HCT116 (cell line): ENCODE results near the gene SOBP. TPM values are rescaled to one million over a fixed set of nuclear protein-coding genes. Genes with fewer than 3 reads are reported as not detected.

Experiments
- ATAC-seq: fragments of 200-7000 bp; cut with Tn5 transposase; 2 replicates; pipeline ENCODE4 v1.9.1; 2020; ENCODE audit warnings: mild to moderate bottlenecking, moderate library complexity
- BruUV-seq: library from RNA; stranded (reverse); fragments of 400-500 nt; replicated peaks from 2 replicates; lab custom pipeline; 2021; lab: Mats Ljungman, UMichigan
- CTCF ChIA-PET: fragments of 300-600 bp; sonication (Branson Sonifier 250); formaldehyde crosslinking; loops from one replicate; lab custom pipeline; 2021; ENCODE audit warnings: antibody characterized with exemption; lab: Charles Lee
- POLR2A ChIA-PET: fragments of 300-600, 350-600 bp; sonication (Branson Sonifier 250); formaldehyde crosslinking; loops from one replicate; lab custom pipeline; 2021; ENCODE audit warnings: antibody characterized with exemption; lab: Charles Lee
- RAD21 ChIA-PET, 2 experiments: fragments of 300-600 bp; sonication (Branson Sonifier 250); formaldehyde crosslinking; loops; one replicate each; lab custom pipeline; 2023; ENCODE audit warnings: low total read pairs in 2 of 2; ENCODE audit not compliant: uncharacterized antibody in 2 of 2, unreplicated experiment in 2 of 2, low non-redundant PET in 1 of 2; lab: Charles Lee
- DNase-seq: peaks from one replicate; pipeline ENCODE4 v3.0.0-alpha.2; 2010; ENCODE audit warnings: low read depth, low spot score
- H2AFZ ChIP-seq: fragments of 200-600 bp; shearing (Covaris generic), sonication (generic); 2 replicates; pipeline ENCODE4 v1.6.1; 2017; ENCODE audit warnings: low read depth, mixed run types, mixed read lengths, antibody characterized with exemption, low read length; ENCODE audit not compliant: poor library complexity, severe bottlenecking
- H3K27ac ChIP-seq: 2 replicates; pipeline ENCODE4 v1.5.1; 2012; ENCODE audit warnings: low read depth, low read length
- H3K27me3 ChIP-seq: fragments of 200-600 bp; sonication (generic); 2 replicates; pipeline ENCODE4 v1.6.1; 2016; ENCODE audit warnings: mixed run types, low read length, mixed read lengths; ENCODE audit not compliant: insufficient read depth
- H3K36me3 ChIP-seq, 2 experiments: fragments of 200-500 bp in 1 of 2; fragments of 200-600 bp in 1 of 2; sonication (Bioruptor generic) in 1 of 2; sonication (generic) in 1 of 2; 2 replicates each; pipeline versions ENCODE4 v1.5.1 to v1.6.1; 2014 to 2016; ENCODE audit warnings: low read length in 2 of 2, inconsistent platforms in 1 of 2, mixed read lengths in 1 of 2, mixed run types in 1 of 2; ENCODE audit not compliant: insufficient read depth in 2 of 2, control insufficient read depth in 1 of 2
- H3K4me1 ChIP-seq, 2 experiments: fragments of 200-600 bp in 1 of 2; sonication (generic) in 1 of 2; 2 replicates each; pipeline versions ENCODE4 v1.5.1 to v1.6.1; 2012 to 2017; ENCODE audit warnings: low read length in 2 of 2, inconsistent platforms in 1 of 2, mild to moderate bottlenecking in 1 of 2, mixed read lengths in 1 of 2, mixed run types in 1 of 2, moderate library complexity in 1 of 2; ENCODE audit not compliant: insufficient read depth in 2 of 2, control insufficient read depth in 1 of 2
- H3K4me2 ChIP-seq: fragments of 200-600 bp; sonication (generic); 2 replicates; pipeline ENCODE4 v1.6.1; 2017; ENCODE audit warnings: mixed run types, low read length, mixed read lengths
- H3K4me3 ChIP-seq, 2 experiments: fragments of 200-600 bp in 1 of 2; sonication (generic) in 1 of 2; replicated peaks in 1 of 2; 2 replicates each; pipeline ENCODE4 v1.5.1; 2011 to 2016; ENCODE audit warnings: low read length in 2 of 2, control low read depth in 1 of 2, low read depth in 1 of 2, mild to moderate bottlenecking in 1 of 2, mixed read lengths in 1 of 2, mixed run types in 1 of 2
- H3K79me2 ChIP-seq: fragments of 200-600 bp; sonication (generic); 2 replicates; pipeline ENCODE4 v1.6.1; 2017; ENCODE audit warnings: mild to moderate bottlenecking, mixed run types, low read length, moderate library complexity, mixed read lengths; ENCODE audit not compliant: insufficient read depth
- H3K9ac ChIP-seq: fragments of 200-600 bp; sonication (generic); 2 replicates; pipeline ENCODE4 v1.6.1; 2016; ENCODE audit warnings: low read length, mixed read lengths
- H3K9me2 ChIP-seq: fragments of 200-600 bp; sonication (generic), shearing (Covaris generic); 2 replicates; pipeline ENCODE4 v1.6.1; 2017; ENCODE audit warnings: mixed run types, mild to moderate bottlenecking, moderate library complexity; ENCODE audit not compliant: insufficient read depth
- H3K9me3 ChIP-seq, 2 experiments: fragments of 200-500 bp in 1 of 2; fragments of 200-600 bp in 1 of 2; sonication (Bioruptor generic) in 1 of 2; sonication (generic) in 1 of 2; 2 replicates each; pipeline ENCODE4 v1.6.1; 2014 to 2017; ENCODE audit warnings: low read length in 2 of 2, mixed read lengths in 2 of 2, inconsistent platforms in 1 of 2, low read depth in 1 of 2, mild to moderate bottlenecking in 1 of 2, mixed run types in 1 of 2, moderate library complexity in 1 of 2; ENCODE audit not compliant: control insufficient read depth in 1 of 2, insufficient read depth in 1 of 2
- H4K20me1 ChIP-seq: fragments of 200-600 bp; sonication (generic), shearing (Covaris generic); 2 replicates; pipeline ENCODE4 v1.6.1; 2017; ENCODE audit warnings: mixed run types, mild to moderate bottlenecking, moderate library complexity; ENCODE audit not compliant: insufficient read depth
- ATF3 ChIP-seq: IDR thresholded peaks from 2 replicates; pipeline ENCODE4 v1.6.1; 2012
- CBX3 ChIP-seq: IDR thresholded peaks from 2 replicates; pipeline ENCODE4 v1.6.1; 2012; ENCODE audit warnings: low read depth
- CEBPB ChIP-seq: IDR thresholded peaks from 2 replicates; pipeline ENCODE4 v1.6.1; 2012; ENCODE audit warnings: low read depth
- CTCF ChIP-seq, 3 experiments: fragments of 200-600 bp in 1 of 3; sonication (generic) in 1 of 3; IDR thresholded peaks in 2 of 3; conservative IDR thresholded peaks in 1 of 3; 2 replicates each; pipeline ENCODE4 v1.5.1; 2012 to 2017; ENCODE audit warnings: low read depth in 2 of 3, low read length in 2 of 3, antibody characterized with exemption in 1 of 3, borderline replicate concordance in 1 of 3, control low read depth in 1 of 3, mild to moderate bottlenecking in 1 of 3, mixed read lengths in 1 of 3, mixed run types in 1 of 3, moderate library complexity in 1 of 3; ENCODE audit not compliant: insufficient read depth in 1 of 3
- EGR1 ChIP-seq: IDR thresholded peaks from 2 replicates; pipeline ENCODE4 v1.6.1; 2012; ENCODE audit warnings: low read depth
- ELF1 ChIP-seq: IDR thresholded peaks from 2 replicates; pipeline ENCODE4 v1.6.1; 2012; ENCODE audit warnings: low read depth, borderline replicate concordance
- EZH2phosphoT487 ChIP-seq: fragments of 200-600 bp; IDR thresholded peaks from 2 replicates; pipeline ENCODE4 v1.6.1; 2018; ENCODE audit warnings: antibody characterized with exemption, borderline replicate concordance
- FOSL1 ChIP-seq: IDR thresholded peaks from 2 replicates; pipeline ENCODE4 v1.6.1; 2012; ENCODE audit warnings: low read depth
- MAX ChIP-seq: IDR thresholded peaks from 2 replicates; pipeline ENCODE4 v1.6.1; 2012
- POLR2A ChIP-seq: IDR thresholded peaks from 2 replicates; pipeline ENCODE4 v1.7.0; 2011; ENCODE audit warnings: borderline replicate concordance; ENCODE audit not compliant: insufficient read depth, insufficient read length; ENCODE audit errors: extremely low read depth
- REST ChIP-seq: IDR thresholded peaks from 2 replicates; pipeline ENCODE4 v1.6.1; 2012; ENCODE audit warnings: low read depth
- SIN3A ChIP-seq: IDR thresholded peaks from 2 replicates; pipeline ENCODE4 v1.6.1; 2012; ENCODE audit warnings: low read depth
- SP1 ChIP-seq: IDR thresholded peaks from 2 replicates; pipeline ENCODE4 v1.6.1; 2012; ENCODE audit warnings: low read depth
- ZNF274 ChIP-seq: fragments of 200-500 bp; sonication (Bioruptor generic); IDR thresholded peaks from 2 replicates; pipeline ENCODE4 v1.6.1; 2014; ENCODE audit warnings: mild to moderate bottlenecking, low read depth, low read length, inconsistent platforms
- intact Hi-C: fragments of 100-400 bp; cut with micrococcal nuclease; formaldehyde crosslinking; loops from 2 replicates; pipeline ENCODE4 v1.10.0; 2022
- total RNA-seq: library from RNA; stranded (reverse); gene quantifications from one replicate; pipeline ENCODE4 v1.2.1, GENCODE V29; 2021; ENCODE audit not compliant: unreplicated experiment

Gene SOBP
- total RNA-seq, 1 experiment from 2014 or later: 2.6 TPM

GRCh38 chr6:107668743-107669474, 179.0 kb downstream of the SOBP start:
- Histone ChIP-seq H3K79me2 (no peaks in the 10 kb centered on the region), H3K9me3 (no peaks in the 10 kb centered on the region), H3K4me3 (no peak overlapping the region), H2AFZ (no peak overlapping the region), H3K9me2 (no peaks in the 10 kb centered on the region), H4K20me1 (no peaks in the 10 kb centered on the region), H3K27me3 (no peaks in the 10 kb centered on the region), H3K36me3 (no peaks in the 10 kb centered on the region), H3K9ac (no peak overlapping the region), H3K4me1 (peaks cover 7 to 11% of the 10 kb centered on the region in 2 experiments; a peak in 2 of 4 replicates), H3K4me2 (no peak overlapping the region), H3K27ac (no peak overlapping the region)
- DNase-seq: no peak
- no peak for TF ChIP-seq EGR1
- no peak for TF ChIP-seq SIN3A
- no peak for TF ChIP-seq MAX
- no peak for TF ChIP-seq CBX3
- ChIA-PET POLR2A (no interaction called here), RAD21 (no interaction called here), CTCF (no interaction called here)
- ATAC-seq: no peak
- BruUV-seq: no TSS peak
- intact Hi-C loops: no loop called here

GRCh38 chr6:107670792-107671199, 180.9 kb downstream of the SOBP start:
- no peak for DNase-seq
- POLR2A ChIA-PET: no interaction called here
- TF ChIP-seq EGR1: no peak
- no peak for TF ChIP-seq ELF1
- TF ChIP-seq CBX3: no peak
- TF ChIP-seq CTCF (IDR thresholded peaks at IDR 0.05 in 2 of 3, conservative IDR thresholded peaks at IDR 0.05 in 1 of 3; ENCODE audit: borderline replicate concordance in 1 of 3, insufficient read depth in 1 of 3, low read depth in 2 of 3, low read length in 2 of 3): no peak
- no peak for TF ChIP-seq EZH2phosphoT487
- TF ChIP-seq SP1: no peak
- TF ChIP-seq ZNF274: no peak
- TF ChIP-seq CEBPB: no peak
- no peak for TF ChIP-seq FOSL1
- no peak for TF ChIP-seq MAX
- no peak for TF ChIP-seq ATF3
- no peak for TF ChIP-seq REST
- TF ChIP-seq POLR2A: no peak
- TF ChIP-seq SIN3A: no peak

More at GRCh38 chr6:107670792-107671199, 180.9 kb downstream of the SOBP start:
- H3K4me3 ChIP-seq: no peak overlapping the region
- no peak for ATAC-seq
- CTCF ChIA-PET: no interaction called here
- no peak overlapping the region for H3K4me2 ChIP-seq
- no peaks in the 10 kb centered on the region for H3K27me3 ChIP-seq
- H3K4me1 ChIP-seq: peaks cover 7 to 21% of the 10 kb centered on the region in 2 experiments; a peak in 2 of 4 replicates
- intact Hi-C loops: no loop called here
- no peaks in the 10 kb centered on the region for H3K9me2 ChIP-seq
- RAD21 ChIA-PET: no interaction called here
- H3K27ac ChIP-seq: no peak overlapping the region
- no peak overlapping the region for H3K9ac ChIP-seq
- no peaks in the 10 kb centered on the region for H3K9me3 ChIP-seq
- no peak overlapping the region for H2AFZ ChIP-seq
- no peaks in the 10 kb centered on the region for H3K79me2 ChIP-seq
- no TSS peak for BruUV-seq
- H4K20me1 ChIP-seq: no peaks in the 10 kb centered on the region
- H3K36me3 ChIP-seq: no peaks in the 10 kb centered on the region
